HCT116 (cell line): ENCODE results near the gene FCSK. TPM values are rescaled to one million over a fixed set of nuclear protein-coding genes. Genes with fewer than 3 reads are reported as not detected.

Source experiments
- ATAC-seq: fragments of 200-7000 bp; cut with Tn5 transposase; 2 replicates; pipeline ENCODE4 v1.9.1; 2020; ENCODE audit warnings: mild to moderate bottlenecking, moderate library complexity
- BruUV-seq: library from RNA; stranded (reverse); fragments of 400-500 nt; replicated peaks from 2 replicates; lab custom pipeline; 2021; lab: Mats Ljungman, UMichigan
- CTCF ChIA-PET: fragments of 300-600 bp; sonication (Branson Sonifier 250); formaldehyde crosslinking; loops from one replicate; lab custom pipeline; 2021; ENCODE audit warnings: antibody characterized with exemption; lab: Charles Lee
- POLR2A ChIA-PET: fragments of 300-600, 350-600 bp; sonication (Branson Sonifier 250); formaldehyde crosslinking; loops from one replicate; lab custom pipeline; 2021; ENCODE audit warnings: antibody characterized with exemption; lab: Charles Lee
- RAD21 ChIA-PET, 2 experiments: fragments of 300-600 bp; sonication (Branson Sonifier 250); formaldehyde crosslinking; loops; one replicate each; lab custom pipeline; 2023; ENCODE audit warnings: low total read pairs in 2 of 2; ENCODE audit not compliant: uncharacterized antibody in 2 of 2, unreplicated experiment in 2 of 2, low non-redundant PET in 1 of 2; lab: Charles Lee
- DNase-seq: peaks from one replicate; pipeline ENCODE4 v3.0.0-alpha.2; 2010; ENCODE audit warnings: low read depth, low spot score
- H2AFZ ChIP-seq: fragments of 200-600 bp; shearing (Covaris generic), sonication (generic); 2 replicates; pipeline ENCODE4 v1.6.1; 2017; ENCODE audit warnings: low read depth, mixed run types, mixed read lengths, antibody characterized with exemption, low read length; ENCODE audit not compliant: poor library complexity, severe bottlenecking
- H3K27ac ChIP-seq: 2 replicates; pipeline ENCODE4 v1.5.1; 2012; ENCODE audit warnings: low read depth, low read length
- H3K27me3 ChIP-seq: fragments of 200-600 bp; sonication (generic); 2 replicates; pipeline ENCODE4 v1.6.1; 2016; ENCODE audit warnings: mixed run types, low read length, mixed read lengths; ENCODE audit not compliant: insufficient read depth
- H3K36me3 ChIP-seq, 2 experiments: fragments of 200-500 bp in 1 of 2; fragments of 200-600 bp in 1 of 2; sonication (Bioruptor generic) in 1 of 2; sonication (generic) in 1 of 2; 2 replicates each; pipeline versions ENCODE4 v1.5.1 to v1.6.1; 2014 to 2016; ENCODE audit warnings: low read length in 2 of 2, inconsistent platforms in 1 of 2, mixed read lengths in 1 of 2, mixed run types in 1 of 2; ENCODE audit not compliant: insufficient read depth in 2 of 2, control insufficient read depth in 1 of 2
- H3K4me1 ChIP-seq, 2 experiments: fragments of 200-600 bp in 1 of 2; sonication (generic) in 1 of 2; 2 replicates each; pipeline versions ENCODE4 v1.5.1 to v1.6.1; 2012 to 2017; ENCODE audit warnings: low read length in 2 of 2, inconsistent platforms in 1 of 2, mild to moderate bottlenecking in 1 of 2, mixed read lengths in 1 of 2, mixed run types in 1 of 2, moderate library complexity in 1 of 2; ENCODE audit not compliant: insufficient read depth in 2 of 2, control insufficient read depth in 1 of 2
- H3K4me2 ChIP-seq: fragments of 200-600 bp; sonication (generic); 2 replicates; pipeline ENCODE4 v1.6.1; 2017; ENCODE audit warnings: mixed run types, low read length, mixed read lengths
- H3K4me3 ChIP-seq, 2 experiments: fragments of 200-600 bp in 1 of 2; sonication (generic) in 1 of 2; replicated peaks in 1 of 2; 2 replicates each; pipeline ENCODE4 v1.5.1; 2011 to 2016; ENCODE audit warnings: low read length in 2 of 2, control low read depth in 1 of 2, low read depth in 1 of 2, mild to moderate bottlenecking in 1 of 2, mixed read lengths in 1 of 2, mixed run types in 1 of 2
- H3K79me2 ChIP-seq: fragments of 200-600 bp; sonication (generic); 2 replicates; pipeline ENCODE4 v1.6.1; 2017; ENCODE audit warnings: mild to moderate bottlenecking, mixed run types, low read length, moderate library complexity, mixed read lengths; ENCODE audit not compliant: insufficient read depth
- H3K9ac ChIP-seq: fragments of 200-600 bp; sonication (generic); 2 replicates; pipeline ENCODE4 v1.6.1; 2016; ENCODE audit warnings: low read length, mixed read lengths
- H3K9me2 ChIP-seq: fragments of 200-600 bp; sonication (generic), shearing (Covaris generic); 2 replicates; pipeline ENCODE4 v1.6.1; 2017; ENCODE audit warnings: mixed run types, mild to moderate bottlenecking, moderate library complexity; ENCODE audit not compliant: insufficient read depth
- H3K9me3 ChIP-seq, 2 experiments: fragments of 200-500 bp in 1 of 2; fragments of 200-600 bp in 1 of 2; sonication (Bioruptor generic) in 1 of 2; sonication (generic) in 1 of 2; 2 replicates each; pipeline ENCODE4 v1.6.1; 2014 to 2017; ENCODE audit warnings: low read length in 2 of 2, mixed read lengths in 2 of 2, inconsistent platforms in 1 of 2, low read depth in 1 of 2, mild to moderate bottlenecking in 1 of 2, mixed run types in 1 of 2, moderate library complexity in 1 of 2; ENCODE audit not compliant: control insufficient read depth in 1 of 2, insufficient read depth in 1 of 2
- H4K20me1 ChIP-seq: fragments of 200-600 bp; sonication (generic), shearing (Covaris generic); 2 replicates; pipeline ENCODE4 v1.6.1; 2017; ENCODE audit warnings: mixed run types, mild to moderate bottlenecking, moderate library complexity; ENCODE audit not compliant: insufficient read depth
- ATF3 ChIP-seq: IDR thresholded peaks from 2 replicates; pipeline ENCODE4 v1.6.1; 2012
- CTCF ChIP-seq, 3 experiments: fragments of 200-600 bp in 1 of 3; sonication (generic) in 1 of 3; IDR thresholded peaks in 2 of 3; conservative IDR thresholded peaks in 1 of 3; 2 replicates each; pipeline ENCODE4 v1.5.1; 2012 to 2017; ENCODE audit warnings: low read depth in 2 of 3, low read length in 2 of 3, antibody characterized with exemption in 1 of 3, borderline replicate concordance in 1 of 3, control low read depth in 1 of 3, mild to moderate bottlenecking in 1 of 3, mixed read lengths in 1 of 3, mixed run types in 1 of 3, moderate library complexity in 1 of 3; ENCODE audit not compliant: insufficient read depth in 1 of 3
- EGR1 ChIP-seq: IDR thresholded peaks from 2 replicates; pipeline ENCODE4 v1.6.1; 2012; ENCODE audit warnings: low read depth
- ELF1 ChIP-seq: IDR thresholded peaks from 2 replicates; pipeline ENCODE4 v1.6.1; 2012; ENCODE audit warnings: low read depth, borderline replicate concordance
- EZH2 ChIP-seq: fragments of 200-600 bp; sonication (generic); IDR thresholded peaks from 2 replicates; pipeline ENCODE4 v1.6.1; 2017; ENCODE audit warnings: antibody characterized with exemption, mixed run types
- EZH2phosphoT487 ChIP-seq: fragments of 200-600 bp; IDR thresholded peaks from 2 replicates; pipeline ENCODE4 v1.6.1; 2018; ENCODE audit warnings: antibody characterized with exemption, borderline replicate concordance
- FOSL1 ChIP-seq: IDR thresholded peaks from 2 replicates; pipeline ENCODE4 v1.6.1; 2012; ENCODE audit warnings: low read depth
- MAX ChIP-seq: IDR thresholded peaks from 2 replicates; pipeline ENCODE4 v1.6.1; 2012
- RAD21 ChIP-seq: IDR thresholded peaks from 2 replicates; pipeline ENCODE4 v1.6.1; 2012; ENCODE audit warnings: low read depth, mild to moderate bottlenecking
- SIN3A ChIP-seq: IDR thresholded peaks from 2 replicates; pipeline ENCODE4 v1.6.1; 2012; ENCODE audit warnings: low read depth
- SRF ChIP-seq: IDR thresholded peaks from 2 replicates; pipeline ENCODE4 v1.6.1; 2012; ENCODE audit warnings: low read depth
- YY1 ChIP-seq: IDR thresholded peaks from 2 replicates; pipeline ENCODE4 v1.6.1; 2011; ENCODE audit warnings: low read length, low read depth, moderate library complexity, mild to moderate bottlenecking; ENCODE audit not compliant: insufficient replicate concordance; ENCODE audit errors: extremely low read depth
- ZBTB33 ChIP-seq: IDR thresholded peaks from 2 replicates; pipeline ENCODE4 v1.6.1; 2011; ENCODE audit warnings: mild to moderate bottlenecking, low read length, moderate library complexity; ENCODE audit not compliant: insufficient replicate concordance; ENCODE audit errors: extremely low read depth
- ZFX ChIP-seq: fragments of 450-650 bp; IDR thresholded peaks from 2 replicates; pipeline ENCODE4 v1.6.1; 2017
- intact Hi-C: fragments of 100-400 bp; cut with micrococcal nuclease; formaldehyde crosslinking; loops from 2 replicates; pipeline ENCODE4 v1.10.0; 2022
- total RNA-seq: library from RNA; stranded (reverse); gene quantifications from one replicate; pipeline ENCODE4 v1.2.1, GENCODE V29; 2021; ENCODE audit not compliant: unreplicated experiment

Gene FCSK
- total RNA-seq, 1 experiment from 2014 or later, result 17.1 TPM

- TF ChIP-seq SRF, result no peak
- TF ChIP-seq ATF3, result no peak
- no peak for TF ChIP-seq ELF1
- no peak for TF ChIP-seq ZBTB33
- TF ChIP-seq EZH2phosphoT487, result no peak
- no peak for TF ChIP-seq SIN3A
- no peak for TF ChIP-seq EZH2
- TF ChIP-seq FOSL1, result no peak
- no peak for TF ChIP-seq ZFX
- TF ChIP-seq MAX, result no peak
Observed at GRCh38 chr16:70474320-70475053, 20.1 kb downstream of the FCSK start (continued).

GRCh38 chr16:70475054-70475871 is 20.9 kb downstream of the FCSK start:
- TF ChIP-seq MAX, result no peak
- no peak for TF ChIP-seq FOSL1
- no peak for TF ChIP-seq ZFX
- no peak for TF ChIP-seq CTCF (IDR thresholded peaks at IDR 0.05 in 2 of 3, conservative IDR thresholded peaks at IDR 0.05 in 1 of 3; ENCODE audit: borderline replicate concordance in 1 of 3, insufficient read depth in 1 of 3, low read depth in 2 of 3, low read length in 2 of 3)
- no peak for TF ChIP-seq EGR1
- no peak for TF ChIP-seq ELF1
- TF ChIP-seq YY1, result no peak
- no peak for TF ChIP-seq EZH2
- no peak for TF ChIP-seq RAD21
- TF ChIP-seq, all 23 proteins: peak for 0
- Histone ChIP-seq H3K27ac (peak overlapping the region; percentile 63), H3K9ac (peak overlapping the region; percentile 18; the same call in 1 of the 2 replicates), H3K36me3 (no peaks in the 10 kb centered on the region), H3K9me2 (no peaks in the 10 kb centered on the region), H3K27me3 (no peaks in the 10 kb centered on the region), H2AFZ (no peak overlapping the region), H3K79me2 (no peaks in the 10 kb centered on the region), H3K9me3 (no peaks in the 10 kb centered on the region), H4K20me1 (no peaks in the 10 kb centered on the region), H3K4me2 (peak overlapping the region; percentile 83), H3K4me3 (no peak overlapping the region), H3K4me1 (peaks cover 23 to 29% of the 10 kb centered on the region in 2 experiments)
- no peak for DNase-seq
- intact Hi-C loops, result no loop called here
- CTCF ChIA-PET, result interaction anchor here (1.5 kb wide), 1 partner anchor 296 kb away, joined by 5 read pairs; no protein-coding TSS in a partner anchor
- ATAC-seq, result no peak
- POLR2A ChIA-PET, result no interaction called here
- RAD21 ChIA-PET, result interaction anchor here in 1 of 2 experiments (1.5 kb wide), 1 partner anchor 95 kb away, joined by 4 read pairs; no protein-coding TSS in a partner anchor
- no TSS peak for BruUV-seq
